Measurements from ENCODE around the gene STK32B.

DNA sequence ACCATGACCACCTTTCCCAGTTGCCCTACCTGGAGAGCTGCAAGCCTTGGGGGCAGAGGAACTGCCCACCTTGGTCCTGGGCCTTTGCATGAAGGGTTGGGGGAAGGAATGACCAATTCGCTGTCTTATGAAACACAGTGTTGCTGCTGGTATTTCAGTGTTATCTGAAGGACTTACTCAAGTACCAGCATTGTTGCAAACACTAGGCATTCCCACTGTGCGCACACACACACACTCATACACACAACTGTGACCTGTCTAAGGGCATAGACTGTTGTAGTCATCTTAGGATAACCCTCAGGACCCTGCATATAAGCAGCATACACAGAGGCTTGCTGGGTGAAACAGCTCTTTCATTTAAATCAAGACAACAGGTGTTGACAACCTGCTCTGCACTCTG lies 446.2 kb downstream of the STK32B start:
- TF ChIP-seq, protein P1, sequence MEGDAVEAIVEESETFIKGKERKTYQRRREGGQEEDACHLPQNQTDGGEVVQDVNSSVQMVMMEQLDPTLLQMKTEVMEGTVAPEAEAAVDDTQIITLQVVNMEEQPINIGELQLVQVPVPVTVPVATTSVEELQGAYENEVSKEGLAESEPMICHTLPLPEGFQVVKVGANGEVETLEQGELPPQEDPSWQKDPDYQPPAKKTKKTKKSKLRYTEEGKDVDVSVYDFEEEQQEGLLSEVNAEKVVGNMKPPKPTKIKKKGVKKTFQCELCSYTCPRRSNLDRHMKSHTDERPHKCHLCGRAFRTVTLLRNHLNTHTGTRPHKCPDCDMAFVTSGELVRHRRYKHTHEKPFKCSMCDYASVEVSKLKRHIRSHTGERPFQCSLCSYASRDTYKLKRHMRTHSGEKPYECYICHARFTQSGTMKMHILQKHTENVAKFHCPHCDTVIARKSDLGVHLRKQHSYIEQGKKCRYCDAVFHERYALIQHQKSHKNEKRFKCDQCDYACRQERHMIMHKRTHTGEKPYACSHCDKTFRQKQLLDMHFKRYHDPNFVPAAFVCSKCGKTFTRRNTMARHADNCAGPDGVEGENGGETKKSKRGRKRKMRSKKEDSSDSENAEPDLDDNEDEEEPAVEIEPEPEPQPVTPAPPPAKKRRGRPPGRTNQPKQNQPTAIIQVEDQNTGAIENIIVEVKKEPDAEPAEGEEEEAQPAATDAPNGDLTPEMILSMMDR (IDR thresholded peaks at IDR 0.05) = no peak
- TF ChIP-seq POLR2A (IDR thresholded peaks at IDR 0.05) (no peak), EP300 (IDR thresholded peaks at IDR 0.05) (no peak)
